HG02571 (cell line): ENCODE measurements around the gene CENATAC.
A peak's percentile ranks its signal among the peaks of the same experiment; 100 is the strongest.
"Not testable (repeated sequence)": the region's sequence is repeated elsewhere in the genome, so short reads cannot be mapped to it uniquely, and the experiment has no call there.

ENCODE experiments used
- ATAC-seq: cut with Tn5 transposase; IDR thresholded peaks from one replicate; pipeline ENCODE4 v1.9.1; 2021; ENCODE audit warnings: mild to moderate bottlenecking, moderate library complexity; ENCODE audit not compliant: unreplicated experiment

The CENATAC gene

DNA sequence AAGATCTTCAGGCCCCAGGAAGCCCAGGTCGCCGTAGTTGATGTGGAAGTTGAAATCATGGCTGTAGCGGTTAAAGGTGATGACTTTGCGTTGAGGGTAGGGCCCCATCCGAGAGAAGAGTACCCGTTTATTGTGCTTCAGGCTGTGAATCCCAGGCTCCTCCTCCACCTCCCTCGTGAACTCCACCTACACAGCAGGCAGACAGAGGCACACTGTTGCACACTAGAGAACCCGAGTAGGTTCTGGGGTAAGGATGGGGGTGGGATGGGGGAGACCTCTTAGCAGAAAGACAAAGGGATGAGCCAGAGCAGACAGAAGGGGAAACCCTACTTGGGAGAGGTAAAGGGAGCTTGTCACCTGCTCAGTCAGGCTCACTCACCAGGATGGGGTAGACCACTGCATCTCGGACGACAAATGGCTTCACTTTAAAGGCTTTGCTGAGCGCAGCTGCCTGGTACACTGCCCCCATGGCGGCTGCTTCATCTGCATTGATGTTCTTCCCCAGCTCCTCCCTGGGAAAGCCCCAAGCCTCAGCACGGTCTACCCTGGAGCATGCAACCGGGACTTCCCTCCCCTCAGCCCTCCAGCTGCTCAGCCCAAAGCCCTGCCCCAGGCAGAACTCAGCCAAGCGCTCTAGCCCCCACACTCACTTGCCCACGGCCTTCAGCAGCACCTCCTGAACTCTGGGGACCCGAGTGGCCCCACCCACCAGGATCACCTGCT lies 53.7 kb downstream of the CENATAC start:
- ATAC-seq: peak; percentile 49

- peak; percentile 10 for ATAC-seq
Measured at GRCh38 chr11:119052163-119052814, 54.4 kb downstream of the CENATAC start.

GRCh38 chr11:119054418-119054817 lies 56.5 kb downstream of the CENATAC start:
- no peak for ATAC-seq

- no peak for ATAC-seq
Measured at GRCh38 chr11:119055901-119056300, 58.0 kb downstream of the CENATAC start.

GRCh38 chr11:119056421-119056999 lies 58.6 kb downstream of the CENATAC start:
- peak; percentile 1 for ATAC-seq

DNA sequence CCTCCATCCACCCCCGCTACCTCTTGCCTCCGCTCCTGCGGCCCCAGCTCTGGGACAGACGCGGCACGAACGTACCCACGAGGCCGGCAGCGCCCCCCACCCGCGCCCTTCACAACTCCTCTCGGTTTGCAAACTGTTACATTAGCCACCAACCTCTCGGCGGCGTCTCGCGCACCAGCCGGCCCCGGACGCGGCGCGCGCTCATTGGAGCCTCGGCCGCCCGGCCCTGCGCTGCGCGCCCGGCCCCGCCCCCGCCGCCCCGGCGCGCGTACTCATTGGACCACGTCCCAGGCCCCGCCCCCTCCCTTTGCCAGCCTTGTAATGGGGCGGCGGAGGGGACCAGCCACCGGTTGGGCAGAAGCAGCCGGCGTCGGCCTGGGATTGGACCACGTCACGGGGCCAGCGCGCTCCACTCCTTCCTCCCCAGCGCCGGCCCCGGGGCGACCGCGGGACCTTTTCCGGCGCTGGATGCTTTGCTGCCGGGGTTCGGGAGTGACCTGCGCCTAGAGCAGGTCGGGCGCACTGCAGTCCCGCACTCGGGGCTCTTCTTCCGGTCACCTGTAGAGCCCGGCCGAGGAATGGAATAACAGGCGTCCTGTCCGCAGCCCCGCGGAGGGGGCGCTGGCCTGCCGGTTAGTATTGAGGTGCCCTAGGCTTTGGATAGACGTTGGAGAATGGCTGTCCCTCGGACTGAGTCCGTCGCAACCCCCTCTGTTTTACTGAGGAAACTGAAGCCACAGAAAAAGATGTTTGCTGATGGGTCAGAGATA lies 59.2 kb downstream of the CENATAC start, which contains the start of gene HYOU1:
HYOU1 (minus strand) TSS at position 206 of the 770 bp plus-strand sequence. CDS start 1,045 bp downstream, outside the sequence.
- peak; percentile 93 for ATAC-seq

GRCh38 chr11:119059128-119059527 lies 61.2 kb downstream of the CENATAC start:
- ATAC-seq: not testable (repeated sequence)

DNA sequence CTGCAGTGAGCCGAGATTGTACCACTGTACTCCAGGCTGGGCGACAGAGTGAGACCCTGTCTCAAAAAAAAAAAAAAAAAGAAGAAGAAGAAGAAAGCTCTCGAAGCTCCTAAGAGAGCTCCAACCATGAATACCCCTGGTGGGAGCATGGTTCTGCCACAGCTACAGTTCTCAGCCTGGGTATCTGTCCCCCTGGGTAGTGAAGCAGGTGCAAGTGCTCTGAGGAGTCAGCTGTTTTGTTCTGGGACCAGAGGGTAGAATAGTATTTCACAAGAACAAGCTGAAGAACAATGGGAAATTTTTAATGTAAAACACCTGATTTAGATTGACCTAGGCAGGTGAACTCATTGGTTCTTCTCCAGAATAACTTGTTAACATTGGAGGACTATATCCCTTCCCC lies 63.3 kb downstream of the CENATAC start:
- no peak for ATAC-seq

- ATAC-seq: no peak
Measured at GRCh38 chr11:119062779-119063178, 64.8 kb downstream of the CENATAC start.

- no peak for ATAC-seq
Measured at GRCh38 chr11:119065369-119065768, 67.4 kb downstream of the CENATAC start.
